OCI-LY3 (cell line): ENCODE results near the gene PTPRN2.

Experiments
- EZH2phosphoT487 ChIP-seq: fragments of 200-600 bp; shearing (Covaris generic); IDR thresholded peaks from 2 replicates; pipeline ENCODE4 v1.6.1; 2018; ENCODE audit warnings: antibody characterized with exemption, mixed run types, low read depth
- TF ChIP-seq, protein P1 (sequence below): fragments of 200-600, 300-600 bp; sonication (generic); IDR thresholded peaks from 2 replicates; pipeline ENCODE4 v1.5.1; 2014; ENCODE audit warnings: antibody characterized with exemption, low read length, low read depth

GRCh38 chr7:157773361-157773760 is 814.3 kb downstream of the PTPRN2 start:
- TF ChIP-seq, protein P1, sequence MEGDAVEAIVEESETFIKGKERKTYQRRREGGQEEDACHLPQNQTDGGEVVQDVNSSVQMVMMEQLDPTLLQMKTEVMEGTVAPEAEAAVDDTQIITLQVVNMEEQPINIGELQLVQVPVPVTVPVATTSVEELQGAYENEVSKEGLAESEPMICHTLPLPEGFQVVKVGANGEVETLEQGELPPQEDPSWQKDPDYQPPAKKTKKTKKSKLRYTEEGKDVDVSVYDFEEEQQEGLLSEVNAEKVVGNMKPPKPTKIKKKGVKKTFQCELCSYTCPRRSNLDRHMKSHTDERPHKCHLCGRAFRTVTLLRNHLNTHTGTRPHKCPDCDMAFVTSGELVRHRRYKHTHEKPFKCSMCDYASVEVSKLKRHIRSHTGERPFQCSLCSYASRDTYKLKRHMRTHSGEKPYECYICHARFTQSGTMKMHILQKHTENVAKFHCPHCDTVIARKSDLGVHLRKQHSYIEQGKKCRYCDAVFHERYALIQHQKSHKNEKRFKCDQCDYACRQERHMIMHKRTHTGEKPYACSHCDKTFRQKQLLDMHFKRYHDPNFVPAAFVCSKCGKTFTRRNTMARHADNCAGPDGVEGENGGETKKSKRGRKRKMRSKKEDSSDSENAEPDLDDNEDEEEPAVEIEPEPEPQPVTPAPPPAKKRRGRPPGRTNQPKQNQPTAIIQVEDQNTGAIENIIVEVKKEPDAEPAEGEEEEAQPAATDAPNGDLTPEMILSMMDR: no peak
- TF ChIP-seq EZH2phosphoT487: no peak
